IMR-90 (cell line): ENCODE data around the gene GABRG1. TPM values are rescaled to one million over a fixed set of nuclear protein-coding genes. Genes with fewer than 3 reads are reported as not detected.
A peak's percentile ranks its signal among the peaks of the same experiment; 100 is the strongest.

Experiments
- ATAC-seq: fragments of 200-7000 bp; cut with Tn5 transposase; 2 replicates; pipeline ENCODE4 v1.9.1; 2020; ENCODE audit warnings: low read depth, mild to moderate bottlenecking, moderate library complexity
- BruUV-seq: library from RNA; stranded (reverse); fragments of 400-500 nt; replicated peaks from 2 replicates; lab custom pipeline; 2021; lab: Mats Ljungman, UMichigan
- CTCF ChIA-PET: fragments of 300-600 bp; formaldehyde crosslinking; extraction: SDS; loops from one replicate; lab custom pipeline; 2021; ENCODE audit warnings: antibody characterized with exemption; lab: Yijun Ruan, JAX
- POLR2A ChIA-PET: fragments of 300-600 bp; sonication (Branson Sonifier 250); formaldehyde crosslinking; loops from one replicate; lab custom pipeline; 2022; ENCODE audit warnings: antibody characterized with exemption; ENCODE audit not compliant: unreplicated experiment; lab: Charles Lee
- DNase-seq: peaks from one replicate; pipeline ENCODE4 v3.0.0; 2013
- H2AFZ ChIP-seq: replicated peaks from 2 replicates; pipeline ENCODE3; 2013; ENCODE audit warnings: low read length, mild to moderate bottlenecking; ENCODE audit not compliant: poor library complexity
- H2AK5ac ChIP-seq: 2 replicates; pipeline ENCODE4 v1.6.1; 2013; ENCODE audit warnings: low read depth, low read length, inconsistent platforms
- H2AK9ac ChIP-seq: replicated peaks from 2 replicates; pipeline ENCODE3; 2013; ENCODE audit warnings: mild to moderate bottlenecking, low read depth, low read length, moderate library complexity; ENCODE audit not compliant: poor library complexity
- H2BK120ac ChIP-seq: 2 replicates; pipeline ENCODE4 v1.6.1; 2013; ENCODE audit warnings: low read depth, low read length, inconsistent platforms
- H2BK15ac ChIP-seq: 3 replicates; pipeline ENCODE4 v1.6.1; 2013; ENCODE audit warnings: low read depth, low read length, inconsistent platforms
- H2BK20ac ChIP-seq: 2 replicates; pipeline ENCODE4 v1.6.1; 2013; ENCODE audit warnings: low read depth, mild to moderate bottlenecking, inconsistent platforms, low read length, moderate library complexity
- H2BK5ac ChIP-seq: 2 replicates; pipeline ENCODE4 v1.6.1; 2013; ENCODE audit warnings: mild to moderate bottlenecking, low read depth, low read length, inconsistent platforms; ENCODE audit not compliant: poor library complexity, severe bottlenecking
- H3K14ac ChIP-seq: replicated peaks from 2 replicates; pipeline ENCODE4 v1.6.1; 2013; ENCODE audit warnings: low read depth, low read length, inconsistent platforms
- H3K18ac ChIP-seq: 2 replicates; pipeline ENCODE4 v1.6.1; 2013; ENCODE audit warnings: low read depth, low read length, control low read depth
- H3K23ac ChIP-seq: 2 replicates; pipeline ENCODE4 v1.6.1; 2013; ENCODE audit warnings: low read depth, low read length, inconsistent platforms
- H3K27ac ChIP-seq: 2 replicates; pipeline ENCODE4 v1.5.1; 2013; ENCODE audit warnings: mild to moderate bottlenecking, control low read depth, low read length; ENCODE audit not compliant: insufficient read depth
- H3K27me3 ChIP-seq: 2 replicates; pipeline ENCODE4 v1.6.1; 2013; ENCODE audit warnings: low read length; ENCODE audit not compliant: control insufficient read depth, insufficient read depth
- H3K36me3 ChIP-seq: 2 replicates; pipeline ENCODE4 v1.6.1; 2013; ENCODE audit warnings: low read length, mixed read lengths; ENCODE audit not compliant: control insufficient read depth, insufficient read depth
- H3K4ac ChIP-seq: 2 replicates; pipeline ENCODE4 v1.6.1; 2013; ENCODE audit warnings: low read depth, low read length, inconsistent platforms
- H3K4me1 ChIP-seq: 2 replicates; pipeline ENCODE4 v1.6.1; 2013; ENCODE audit warnings: low read length, mixed read lengths; ENCODE audit not compliant: control insufficient read depth, insufficient read depth
- H3K4me2 ChIP-seq: 2 replicates; pipeline ENCODE4 v1.6.1; 2013; ENCODE audit warnings: low read depth, mild to moderate bottlenecking, control low read depth, low read length, moderate library complexity
- H3K4me3 ChIP-seq: 2 replicates; pipeline ENCODE4 v1.5.1; 2013; ENCODE audit warnings: low read depth, mild to moderate bottlenecking, control low read depth, low read length, moderate library complexity; ENCODE audit not compliant: insufficient read depth
- H3K56ac ChIP-seq: 2 replicates; pipeline ENCODE4 v1.6.1; 2013; ENCODE audit warnings: low read length, inconsistent platforms; ENCODE audit not compliant: insufficient read depth; ENCODE audit errors: extremely low read depth
- H3K79me1 ChIP-seq, 2 experiments: 2 replicates each; pipeline ENCODE4 v1.6.1; 2013; ENCODE audit warnings: low read length in 2 of 2, inconsistent platforms in 1 of 2, low read depth in 1 of 2
- H3K9ac ChIP-seq: 2 replicates; pipeline ENCODE4 v1.6.1; 2013; ENCODE audit warnings: low read depth, low read length, control low read depth
- H3K9me1 ChIP-seq: 2 replicates; pipeline ENCODE4 v1.6.1; 2013; ENCODE audit warnings: low read length, inconsistent platforms; ENCODE audit not compliant: insufficient read depth
- H3K9me3 ChIP-seq: 2 replicates; pipeline ENCODE4 v1.6.1; 2013; ENCODE audit warnings: low read length; ENCODE audit not compliant: control insufficient read depth, insufficient read depth
- H4K20me1 ChIP-seq: 2 replicates; pipeline ENCODE4 v1.6.1; 2013; ENCODE audit warnings: low read length, inconsistent platforms; ENCODE audit not compliant: insufficient read depth
- H4K5ac ChIP-seq: 2 replicates; pipeline ENCODE4 v1.6.1; 2013; ENCODE audit warnings: mild to moderate bottlenecking, low read depth, low read length, control low read depth
- H4K8ac ChIP-seq, 2 experiments: 2 replicates each; pipeline ENCODE4 v1.6.1; 2013; ENCODE audit warnings: low read depth in 2 of 2, low read length in 2 of 2, control low read depth in 1 of 2, inconsistent platforms in 1 of 2
- H4K91ac ChIP-seq: 2 replicates; pipeline ENCODE4 v1.6.1; 2013; ENCODE audit warnings: low read depth, low read length, inconsistent platforms; ENCODE audit not compliant: insufficient read depth
- CEBPB ChIP-seq: IDR thresholded peaks from 2 replicates; pipeline ENCODE4 v1.6.1; 2012; ENCODE audit warnings: low read depth, low read length, improper control_type of control experiment
- FOS ChIP-seq: fragments of 150-350 bp; IDR thresholded peaks from 2 replicates; pipeline ENCODE4 v1.6.1; 2016; ENCODE audit warnings: low read depth, low read length
- WGBS, 2 experiments: methylation state at CpG; one replicate each; pipeline versions ENCODE4 v1.1.5 to v1.1.7; 2013; ENCODE audit warnings: missing lambda C conversion rate in 2 of 2; ENCODE audit not compliant: insufficient read length in 1 of 2; ENCODE audit errors: extremely low coverage in 2 of 2; 5-methylcytosine and 5-hydroxymethylcytosine counted together
- dilution Hi-C: fragments of 300-500 bp; cut with HindIII; formaldehyde crosslinking; loops from one replicate; pipeline ENCODE4 v1.14.3; 2018; ENCODE audit warnings: low sequenced_read_pairs; ENCODE audit not compliant: unreplicated experiment
- in situ Hi-C: fragments of 300-500 bp; cut with MboI; formaldehyde crosslinking; loops from 3 replicates; pipeline ENCODE4 v1.14.3; 2019; ENCODE audit warnings: low sequenced_read_pairs, inconsistent platforms, mixed read lengths
- intact Hi-C: fragments of 100-400 bp; cut with micrococcal nuclease; formaldehyde crosslinking; loops from 2 replicates; pipeline ENCODE4 v1.10.0; 2022
- polyA plus RNA-seq, 3 experiments: library from polyadenylated mRNA; depleted of rRNA; stranded (reverse); fragments of >200 nt; gene quantifications; 2 replicates each; pipeline ENCODE4 v1.2.3, GENCODE V29; 2012; ENCODE audit warnings: low replicate concordance in 1 of 3
- total RNA-seq: library from RNA; depleted of rRNA; stranded (reverse); fragments of >200 nt; gene quantifications from 2 replicates; pipeline ENCODE4 v1.2.3, GENCODE V29; 2012

The GABRG1 gene
- total and polyA plus RNA-seq, 2 of the 4 experiments (the other 2 are of a cell fraction): not detected

- no peak overlapping the region for H3K27ac ChIP-seq
- H3K18ac ChIP-seq: no peak overlapping the region
- H3K4me1 ChIP-seq: no peaks in the 10 kb centered on the region
- DNase-seq (no peak), ATAC-seq (no peak)
- no peak overlapping the region for H4K91ac ChIP-seq
- H3K4me3 ChIP-seq: no peak overlapping the region
- H3K9ac ChIP-seq: no peak overlapping the region
- no peak overlapping the region for H4K5ac ChIP-seq
- TF ChIP-seq CEBPB (peak; percentile 51; the same call in 1 of the 2 replicates), FOS (no peak)
- no peak overlapping the region for H2AK5ac ChIP-seq
- H2BK20ac ChIP-seq: no peak overlapping the region
- no peaks in the 10 kb centered on the region for H3K9me3 ChIP-seq
- H2BK120ac ChIP-seq: no peak overlapping the region
- BruUV-seq: no TSS peak
- no peak overlapping the region for H2AFZ ChIP-seq
- H4K20me1 ChIP-seq: no peaks in the 10 kb centered on the region
- no peaks in the 10 kb centered on the region for H3K9me1 ChIP-seq
- no peak overlapping the region for H3K23ac ChIP-seq
- intact Hi-C loops: no loop called here
- H3K56ac ChIP-seq: no peak overlapping the region
- no peak overlapping the region for H4K8ac ChIP-seq
- no peak overlapping the region for H2BK15ac ChIP-seq
- ChIA-PET POLR2A (no interaction called here), CTCF (no interaction called here)
- H3K14ac ChIP-seq: no peak overlapping the region
- no peaks in the 10 kb centered on the region for H3K36me3 ChIP-seq
- in situ Hi-C loops: no loop called here
- H2BK5ac ChIP-seq: no peak overlapping the region
- H3K4ac ChIP-seq: no peak overlapping the region
- no CpG with 5 or more reads among the region's 1 CpG for WGBS, 2 experiments
- H2AK9ac ChIP-seq: no peak overlapping the region
- H3K79me1 ChIP-seq: no peaks in the 10 kb centered on the region
- H3K4me2 ChIP-seq: no peak overlapping the region
- dilution Hi-C loops: no loop called here
- no peaks in the 10 kb centered on the region for H3K27me3 ChIP-seq
Observed at GRCh38 chr4:45987858-45988257, 136.0 kb downstream of the GABRG1 start.
